Liver (tissue), 9 donors: Measurements from ENCODE around the gene SCAMP1. TPM values are rescaled to one million over a fixed set of nuclear protein-coding genes. Genes with fewer than 3 reads are reported as not detected.

ENCODE experiments used
- DNase-seq: peaks from one replicate; pipeline ENCODE4 v3.0.0-alpha.2; 2017; ENCODE audit warnings: low spot score
- H3K27ac ChIP-seq, 2 donors: one replicate each; pipeline ENCODE4 v1.7.0; 2013; ENCODE audit warnings: inconsistent platforms in 2 of 2, low read length in 2 of 2, control low read depth in 1 of 2, low read depth in 1 of 2, mild to moderate bottlenecking in 1 of 2
- H3K27me3 ChIP-seq, 4 donors: one replicate each; pipeline versions ENCODE4 v1.6.1 to v1.7.0; 2013; ENCODE audit warnings: low read length in 3 of 4, inconsistent platforms in 1 of 4, mild to moderate bottlenecking in 1 of 4, moderate library complexity in 1 of 4; ENCODE audit not compliant: control insufficient read depth in 4 of 4, insufficient read depth in 4 of 4
- H3K36me3 ChIP-seq, 4 donors: one replicate each; pipeline versions ENCODE4 v1.6.1 to v1.7.0; 2013; ENCODE audit warnings: low read length in 3 of 4, mild to moderate bottlenecking in 3 of 4, low read depth in 1 of 4, moderate library complexity in 1 of 4; ENCODE audit not compliant: control insufficient read depth in 4 of 4, insufficient read depth in 3 of 4
- H3K4me1 ChIP-seq, 4 donors: one replicate each; pipeline versions ENCODE4 v1.6.1 to v1.7.0; 2013; ENCODE audit warnings: low read length in 3 of 4, mild to moderate bottlenecking in 3 of 4, moderate library complexity in 1 of 4; ENCODE audit not compliant: control insufficient read depth in 4 of 4, insufficient read depth in 4 of 4
- H3K4me3 ChIP-seq, 3 donors: one replicate each; pipeline versions ENCODE4 v1.6.1 to v1.7.0; 2013; ENCODE audit warnings: low read length in 3 of 3, control low read depth in 1 of 3, low read depth in 1 of 3, mild to moderate bottlenecking in 1 of 3
- H3K9ac ChIP-seq, 2 donors: one replicate each; pipeline ENCODE4 v1.7.0; 2013; ENCODE audit warnings: low read length in 2 of 2, mild to moderate bottlenecking in 2 of 2, moderate library complexity in 2 of 2, control low read depth in 1 of 2, low read depth in 1 of 2
- H3K9me3 ChIP-seq, 4 donors: one replicate each; pipeline versions ENCODE4 v1.6.1 to v1.7.0; 2013; ENCODE audit warnings: low read length in 3 of 4; ENCODE audit not compliant: control insufficient read depth in 4 of 4
- ATF3 ChIP-seq: IDR thresholded peaks from 2 replicates; pipeline ENCODE4 v1.6.1; 2016; ENCODE audit warnings: antibody characterized with exemption
- EGR1 ChIP-seq, 2 donors: IDR thresholded peaks; 2 replicates each; pipeline ENCODE4 v1.6.1; 2016 to 2018; ENCODE audit warnings: antibody characterized with exemption in 2 of 2, low read depth in 2 of 2
- FOXA1 ChIP-seq: IDR thresholded peaks from 2 replicates; pipeline ENCODE4 v1.6.1; 2016; ENCODE audit warnings: antibody characterized with exemption
- FOXA2 ChIP-seq: IDR thresholded peaks from 2 replicates; pipeline ENCODE4 v1.6.1; 2016; ENCODE audit warnings: antibody characterized with exemption
- GABPA ChIP-seq, 2 donors: IDR thresholded peaks in 1 of 2; conservative IDR thresholded peaks in 1 of 2; 2 replicates each; pipeline ENCODE4 v1.6.1; 2016; ENCODE audit warnings: antibody characterized with exemption in 2 of 2, mild to moderate bottlenecking in 1 of 2, moderate library complexity in 1 of 2
- HNF4A ChIP-seq, 2 donors: conservative IDR thresholded peaks; 2 replicates each; pipeline ENCODE4 v1.6.1; 2016; ENCODE audit warnings: antibody characterized with exemption in 2 of 2, mild to moderate bottlenecking in 2 of 2
- HNF4G ChIP-seq: IDR thresholded peaks from 2 replicates; pipeline ENCODE4 v1.6.1; 2016; ENCODE audit warnings: antibody characterized with exemption
- JUND ChIP-seq, 2 donors: IDR thresholded peaks; 2 replicates each; pipeline ENCODE4 v1.6.1; 2016; ENCODE audit warnings: antibody characterized with exemption in 2 of 2
- NR2F2 ChIP-seq: IDR thresholded peaks from 2 replicates; pipeline ENCODE4 v1.6.1; 2016; ENCODE audit warnings: antibody characterized with exemption
- RXRA ChIP-seq, 2 donors: IDR thresholded peaks; 2 replicates each; pipeline ENCODE4 v1.6.1; 2017 to 2018; ENCODE audit warnings: antibody characterized with exemption in 2 of 2, mild to moderate bottlenecking in 1 of 2
- SP1 ChIP-seq: IDR thresholded peaks from 2 replicates; pipeline ENCODE4 v1.6.1; 2018; ENCODE audit warnings: antibody characterized with exemption, mild to moderate bottlenecking
- TAF1 ChIP-seq: conservative IDR thresholded peaks from 2 replicates; pipeline ENCODE4 v1.6.1; 2016; ENCODE audit warnings: antibody characterized with exemption, mild to moderate bottlenecking
- YY1 ChIP-seq: IDR thresholded peaks from 2 replicates; pipeline ENCODE4 v1.6.1; 2016; ENCODE audit warnings: antibody characterized with exemption, mild to moderate bottlenecking
- WGBS: extraction: QIAGEN DNeasy Blood & Tissue Kit; methylation state at CpG from one replicate; pipeline ENCODE4 v1.1.7; 2013; 5-methylcytosine and 5-hydroxymethylcytosine counted together
- polyA plus RNA-seq, 2 donors: library from polyadenylated mRNA; stranded (reverse) in 1 of 2; unstranded in 1 of 2; fragments of 200-250 nt in 1 of 2; fragments of >200 nt in 1 of 2; fragmentation: Nextera tagmentation in 1 of 2; extraction: Ambion mirVana in 1 of 2; gene quantifications; one replicate each; pipeline versions ENCODE4 v1.2.1 to v1.2.3, GENCODE V29; 2013 to 2015
- total RNA-seq, 2 donors: library from RNA; depleted of rRNA; stranded (reverse); fragments of >200 nt; gene quantifications; one replicate each; pipeline ENCODE4 v1.2.3, GENCODE V29; 2014
- TF ChIP-seq, protein P1 (sequence below): IDR thresholded peaks from 2 replicates; pipeline ENCODE4 v1.6.1; 2016; ENCODE audit warnings: antibody characterized with exemption
- TF ChIP-seq, protein P2 (sequence below): fragments of 150-350 bp; IDR thresholded peaks from 2 replicates; pipeline ENCODE4 v1.5.1; 2017; ENCODE audit warnings: improper control_type of control experiment, low read depth, low read length; ENCODE audit not compliant: missing input control
- TF ChIP-seq, protein P3 (sequence below): IDR thresholded peaks from 2 replicates; pipeline ENCODE4 v1.6.1; 2016; ENCODE audit warnings: antibody characterized with exemption
- TF ChIP-seq, protein P4 (sequence below): IDR thresholded peaks from 2 replicates; pipeline ENCODE4 v1.6.1; 2016; ENCODE audit warnings: antibody characterized with exemption, mild to moderate bottlenecking
- donor health status: healthy.
- donor health status: healthy.
- donor health status: healthy.
- donor health status: healthy.
- donor health status: healthy.

Gene SCAMP1
- total and polyA plus RNA-seq, 4 donors: 5.9 to 15.0 (median 9.0) TPM

GRCh38 chr5:78399116-78399515 lies 38.7 kb downstream of the SCAMP1 start:
- Histone ChIP-seq H3K36me3 (no peaks in the 10 kb centered on the region), H3K4me3 (no peak overlapping the region), H3K27ac (no peak overlapping the region), H3K4me1 (no peaks in the 10 kb centered on the region), H3K27me3 (no peaks in the 10 kb centered on the region), H3K9ac (no peak overlapping the region), H3K9me3 (no peaks in the 10 kb centered on the region)
- TF ChIP-seq TAF1: no peak
- no peak for TF ChIP-seq SP1
- TF ChIP-seq FOXA1: no peak
- TF ChIP-seq, protein P1, sequence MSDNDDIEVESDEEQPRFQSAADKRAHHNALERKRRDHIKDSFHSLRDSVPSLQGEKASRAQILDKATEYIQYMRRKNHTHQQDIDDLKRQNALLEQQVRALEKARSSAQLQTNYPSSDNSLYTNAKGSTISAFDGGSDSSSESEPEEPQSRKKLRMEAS: no peak
- no peak for TF ChIP-seq YY1
- no peak for TF ChIP-seq FOXA2
- no peak for TF ChIP-seq HNF4G
- no peak for TF ChIP-seq NR2F2
- TF ChIP-seq, protein P2, sequence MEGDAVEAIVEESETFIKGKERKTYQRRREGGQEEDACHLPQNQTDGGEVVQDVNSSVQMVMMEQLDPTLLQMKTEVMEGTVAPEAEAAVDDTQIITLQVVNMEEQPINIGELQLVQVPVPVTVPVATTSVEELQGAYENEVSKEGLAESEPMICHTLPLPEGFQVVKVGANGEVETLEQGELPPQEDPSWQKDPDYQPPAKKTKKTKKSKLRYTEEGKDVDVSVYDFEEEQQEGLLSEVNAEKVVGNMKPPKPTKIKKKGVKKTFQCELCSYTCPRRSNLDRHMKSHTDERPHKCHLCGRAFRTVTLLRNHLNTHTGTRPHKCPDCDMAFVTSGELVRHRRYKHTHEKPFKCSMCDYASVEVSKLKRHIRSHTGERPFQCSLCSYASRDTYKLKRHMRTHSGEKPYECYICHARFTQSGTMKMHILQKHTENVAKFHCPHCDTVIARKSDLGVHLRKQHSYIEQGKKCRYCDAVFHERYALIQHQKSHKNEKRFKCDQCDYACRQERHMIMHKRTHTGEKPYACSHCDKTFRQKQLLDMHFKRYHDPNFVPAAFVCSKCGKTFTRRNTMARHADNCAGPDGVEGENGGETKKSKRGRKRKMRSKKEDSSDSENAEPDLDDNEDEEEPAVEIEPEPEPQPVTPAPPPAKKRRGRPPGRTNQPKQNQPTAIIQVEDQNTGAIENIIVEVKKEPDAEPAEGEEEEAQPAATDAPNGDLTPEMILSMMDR: no peak
- TF ChIP-seq, protein P3, sequence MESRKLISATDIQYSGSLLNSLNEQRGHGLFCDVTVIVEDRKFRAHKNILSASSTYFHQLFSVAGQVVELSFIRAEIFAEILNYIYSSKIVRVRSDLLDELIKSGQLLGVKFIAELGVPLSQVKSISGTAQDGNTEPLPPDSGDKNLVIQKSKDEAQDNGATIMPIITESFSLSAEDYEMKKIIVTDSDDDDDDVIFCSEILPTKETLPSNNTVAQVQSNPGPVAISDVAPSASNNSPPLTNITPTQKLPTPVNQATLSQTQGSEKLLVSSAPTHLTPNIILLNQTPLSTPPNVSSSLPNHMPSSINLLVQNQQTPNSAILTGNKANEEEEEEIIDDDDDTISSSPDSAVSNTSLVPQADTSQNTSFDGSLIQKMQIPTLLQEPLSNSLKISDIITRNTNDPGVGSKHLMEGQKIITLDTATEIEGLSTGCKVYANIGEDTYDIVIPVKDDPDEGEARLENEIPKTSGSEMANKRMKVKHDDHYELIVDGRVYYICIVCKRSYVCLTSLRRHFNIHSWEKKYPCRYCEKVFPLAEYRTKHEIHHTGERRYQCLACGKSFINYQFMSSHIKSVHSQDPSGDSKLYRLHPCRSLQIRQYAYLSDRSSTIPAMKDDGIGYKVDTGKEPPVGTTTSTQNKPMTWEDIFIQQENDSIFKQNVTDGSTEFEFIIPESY: no peak
- TF ChIP-seq GABPA (IDR thresholded peaks at IDR 0.05 in 1 of 2, conservative IDR thresholded peaks at IDR 0.05 in 1 of 2): no peak
- no peak for TF ChIP-seq JUND (IDR thresholded peaks at IDR 0.05)
- no peak for TF ChIP-seq ATF3
- TF ChIP-seq RXRA (IDR thresholded peaks at IDR 0.05): no peak
- TF ChIP-seq, protein P4, sequence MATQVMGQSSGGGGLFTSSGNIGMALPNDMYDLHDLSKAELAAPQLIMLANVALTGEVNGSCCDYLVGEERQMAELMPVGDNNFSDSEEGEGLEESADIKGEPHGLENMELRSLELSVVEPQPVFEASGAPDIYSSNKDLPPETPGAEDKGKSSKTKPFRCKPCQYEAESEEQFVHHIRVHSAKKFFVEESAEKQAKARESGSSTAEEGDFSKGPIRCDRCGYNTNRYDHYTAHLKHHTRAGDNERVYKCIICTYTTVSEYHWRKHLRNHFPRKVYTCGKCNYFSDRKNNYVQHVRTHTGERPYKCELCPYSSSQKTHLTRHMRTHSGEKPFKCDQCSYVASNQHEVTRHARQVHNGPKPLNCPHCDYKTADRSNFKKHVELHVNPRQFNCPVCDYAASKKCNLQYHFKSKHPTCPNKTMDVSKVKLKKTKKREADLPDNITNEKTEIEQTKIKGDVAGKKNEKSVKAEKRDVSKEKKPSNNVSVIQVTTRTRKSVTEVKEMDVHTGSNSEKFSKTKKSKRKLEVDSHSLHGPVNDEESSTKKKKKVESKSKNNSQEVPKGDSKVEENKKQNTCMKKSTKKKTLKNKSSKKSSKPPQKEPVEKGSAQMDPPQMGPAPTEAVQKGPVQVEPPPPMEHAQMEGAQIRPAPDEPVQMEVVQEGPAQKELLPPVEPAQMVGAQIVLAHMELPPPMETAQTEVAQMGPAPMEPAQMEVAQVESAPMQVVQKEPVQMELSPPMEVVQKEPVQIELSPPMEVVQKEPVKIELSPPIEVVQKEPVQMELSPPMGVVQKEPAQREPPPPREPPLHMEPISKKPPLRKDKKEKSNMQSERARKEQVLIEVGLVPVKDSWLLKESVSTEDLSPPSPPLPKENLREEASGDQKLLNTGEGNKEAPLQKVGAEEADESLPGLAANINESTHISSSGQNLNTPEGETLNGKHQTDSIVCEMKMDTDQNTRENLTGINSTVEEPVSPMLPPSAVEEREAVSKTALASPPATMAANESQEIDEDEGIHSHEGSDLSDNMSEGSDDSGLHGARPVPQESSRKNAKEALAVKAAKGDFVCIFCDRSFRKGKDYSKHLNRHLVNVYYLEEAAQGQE: no peak
- no peak for DNase-seq

DNA sequence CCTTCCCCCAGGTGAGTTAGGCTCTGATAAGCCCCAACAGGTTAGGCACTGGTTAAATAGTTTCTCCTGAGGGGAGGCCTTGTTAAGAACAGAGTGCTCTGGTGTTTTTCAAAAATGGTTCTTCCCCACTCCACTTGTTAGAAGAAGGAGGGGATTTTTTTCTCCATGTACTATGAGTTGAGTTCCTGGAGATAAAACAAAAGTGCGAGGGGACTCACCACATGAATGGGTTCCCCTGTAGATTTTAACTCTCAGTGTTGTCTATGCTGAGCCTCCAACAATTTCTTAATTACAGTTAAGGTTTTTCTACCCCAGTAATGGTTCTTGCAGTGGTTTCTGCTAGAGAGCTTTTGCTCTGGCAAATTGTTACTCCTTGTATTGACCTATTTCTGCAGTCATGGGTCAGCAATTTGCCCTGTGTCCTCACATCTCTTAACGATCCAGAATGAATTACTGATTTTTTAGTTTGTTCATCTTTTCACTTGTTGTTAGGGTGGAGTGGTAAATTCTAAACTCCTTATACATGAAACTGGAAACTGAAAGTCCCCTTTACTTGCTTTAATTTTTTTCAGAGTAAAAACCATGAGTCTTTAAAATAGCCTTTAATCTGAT lies 44.4 kb downstream of the SCAMP1 start:
- no peak overlapping the region for H3K4me3 ChIP-seq
- no peaks in the 10 kb centered on the region for H3K27me3 ChIP-seq
- H3K4me1 ChIP-seq: peaks cover 0 to 3% (median 0%) of the 10 kb centered on the region in 4 donors
- H3K9me3 ChIP-seq: no peaks in the 10 kb centered on the region
- no peak for DNase-seq
- WGBS: 52% methylated on average over 2 of the region's 2 CpGs
- H3K9ac ChIP-seq: no peak overlapping the region
- no peaks in the 10 kb centered on the region for H3K36me3 ChIP-seq
- TF ChIP-seq HNF4A (conservative IDR thresholded peaks at IDR 0.05): peak; percentile 10 to 33
- TF ChIP-seq EGR1 (IDR thresholded peaks at IDR 0.05; ENCODE audit: low read depth in 2 of 2): no peak
- TF ChIP-seq SP1: no peak
- no peak overlapping the region for H3K27ac ChIP-seq
